ENCODE data around the gene KCNG4.
A peak's percentile ranks its signal among the peaks of the same experiment; 100 is the strongest.
"Not testable (repeated sequence)": the region's sequence is repeated elsewhere in the genome, so short reads cannot be mapped to it uniquely, and the experiment has no call there.

The KCNG4 gene

GRCh38 chr16:84220851-84221250 lies 19.0 kb downstream of the KCNG4 start:
- Histone ChIP-seq H3K36me3 (replicated peaks) (no peaks in the 10 kb centered on the region), H3K4me3 (no peak overlapping the region), H3K4me1 (no peaks in the 10 kb centered on the region), H3K9me3 (no peaks in the 10 kb centered on the region), H3K27me3 (ENCODE audit: low read depth) (no peaks in the 10 kb centered on the region)
- no peak for DNase-seq (ENCODE audit: low spot score in 2 of 2)
- in situ Hi-C loops (cut with MboI; ENCODE audit: low sequenced_read_pairs): no loop called here

- H3K9me3 ChIP-seq: no peaks in the 10 kb centered on the region
These were observed 20.9 kb downstream of the KCNG4 start for GRCh38 chr16:84218956-84219355.

GRCh38 chr16:84218176-84218823 lies 21.5 kb downstream of the KCNG4 start:
- Histone ChIP-seq H3K27me3 (ENCODE audit: low read depth) (no peaks in the 10 kb centered on the region), H3K9me3 (no peaks in the 10 kb centered on the region), H3K36me3 (replicated peaks) (no peaks in the 10 kb centered on the region), H3K4me1 (no peaks in the 10 kb centered on the region), H3K4me3 (no peak overlapping the region)
- DNase-seq (ENCODE audit: low spot score in 2 of 2): no peak
- in situ Hi-C loops (cut with MboI; ENCODE audit: low sequenced_read_pairs): no loop called here

More at GRCh38 chr16:84218956-84219355, 20.9 kb downstream of the KCNG4 start:
- Histone ChIP-seq H3K27me3 (ENCODE audit: low read depth) (no peaks in the 10 kb centered on the region), H3K4me1 (no peaks in the 10 kb centered on the region), H3K36me3 (replicated peaks) (no peaks in the 10 kb centered on the region), H3K4me3 (no peak overlapping the region)
- in situ Hi-C loops (cut with MboI; ENCODE audit: low sequenced_read_pairs): no loop called here
- DNase-seq (ENCODE audit: low spot score in 2 of 2): no peak

- H3K9me3 ChIP-seq; H3K4me3 ChIP-seq; H3K27me3 ChIP-seq (ENCODE audit: low read depth); H3K36me3 ChIP-seq (replicated peaks); DNase-seq (ENCODE audit: low spot score in 2 of 2); in situ Hi-C loops (cut with MboI; ENCODE audit: low sequenced_read_pairs); H3K4me1 ChIP-seq: not testable (repeated sequence)
These were observed 23.7 kb downstream of the KCNG4 start for GRCh38 chr16:84216144-84216543.

- Histone ChIP-seq H3K36me3 (replicated peaks) (no peaks in the 10 kb centered on the region), H3K4me3 (no peak overlapping the region), H3K4me1 (no peaks in the 10 kb centered on the region), H3K27me3 (ENCODE audit: low read depth) (no peaks in the 10 kb centered on the region), H3K9me3 (no peaks in the 10 kb centered on the region)
- no peak for DNase-seq (ENCODE audit: low spot score in 2 of 2)
- in situ Hi-C loops (cut with MboI; ENCODE audit: low sequenced_read_pairs): no loop called here
These were observed 24.3 kb downstream of the KCNG4 start for GRCh38 chr16:84215531-84215930.

- Histone ChIP-seq H3K9me3 (no peaks in the 10 kb centered on the region), H3K27me3 (ENCODE audit: low read depth) (no peaks in the 10 kb centered on the region), H3K4me3 (no peak overlapping the region), H3K36me3 (replicated peaks) (no peaks in the 10 kb centered on the region), H3K4me1 (no peaks in the 10 kb centered on the region)
- no peak for DNase-seq (ENCODE audit: low spot score in 2 of 2)
- in situ Hi-C loops (cut with MboI; ENCODE audit: low sequenced_read_pairs): no loop called here
These were observed 25.3 kb downstream of the KCNG4 start for GRCh38 chr16:84214451-84215066.

GRCh38 chr16:84212631-84213030 lies 27.2 kb downstream of the KCNG4 start:
- Histone ChIP-seq H3K36me3 (replicated peaks) (no peaks in the 10 kb centered on the region), H3K4me1 (no peaks in the 10 kb centered on the region), H3K27me3 (ENCODE audit: low read depth) (no peaks in the 10 kb centered on the region), H3K9me3 (no peaks in the 10 kb centered on the region), H3K4me3 (no peak overlapping the region)
- DNase-seq (ENCODE audit: low spot score in 2 of 2): no peak
- in situ Hi-C loops (cut with MboI; ENCODE audit: low sequenced_read_pairs): no loop called here

GRCh38 chr16:84212154-84212553 lies 27.7 kb downstream of the KCNG4 start:
- Histone ChIP-seq H3K27me3 (ENCODE audit: low read depth) (no peaks in the 10 kb centered on the region), H3K4me3 (no peak overlapping the region), H3K9me3 (no peaks in the 10 kb centered on the region), H3K36me3 (replicated peaks) (no peaks in the 10 kb centered on the region), H3K4me1 (no peaks in the 10 kb centered on the region)
- in situ Hi-C loops (cut with MboI; ENCODE audit: low sequenced_read_pairs): no loop called here
- DNase-seq (ENCODE audit: low spot score in 2 of 2): no peak

GRCh38 chr16:84209989-84210388 lies 29.8 kb downstream of the KCNG4 start:
- Histone ChIP-seq H3K4me1 (no peaks in the 10 kb centered on the region), H3K27me3 (ENCODE audit: low read depth) (no peaks in the 10 kb centered on the region), H3K36me3 (replicated peaks) (no peaks in the 10 kb centered on the region), H3K9me3 (no peaks in the 10 kb centered on the region), H3K4me3 (no peak overlapping the region)
- peak in 1 of 2 experiments; percentile 28 for DNase-seq (ENCODE audit: low spot score in 2 of 2)
- in situ Hi-C loops (cut with MboI; ENCODE audit: low sequenced_read_pairs): no loop called here

GRCh38 chr16:84207879-84208278 lies 31.9 kb downstream of the KCNG4 start:
- Histone ChIP-seq H3K4me1 (no peaks in the 10 kb centered on the region), H3K4me3 (no peak overlapping the region), H3K36me3 (replicated peaks) (no peaks in the 10 kb centered on the region), H3K27me3 (ENCODE audit: low read depth) (no peaks in the 10 kb centered on the region), H3K9me3 (no peaks in the 10 kb centered on the region)
- DNase-seq (ENCODE audit: low spot score in 2 of 2): no peak
- in situ Hi-C loops (cut with MboI; ENCODE audit: low sequenced_read_pairs): no loop called here

GRCh38 chr16:84207251-84207650 lies 32.6 kb downstream of the KCNG4 start:
- Histone ChIP-seq H3K36me3 (replicated peaks) (no peaks in the 10 kb centered on the region), H3K9me3 (no peaks in the 10 kb centered on the region)
- in situ Hi-C loops (cut with MboI; ENCODE audit: low sequenced_read_pairs): no loop called here

GRCh38 chr16:84205976-84206691 lies 33.7 kb downstream of the KCNG4 start:
- no peaks in the 10 kb centered on the region for H3K36me3 ChIP-seq (replicated peaks)
- DNase-seq (ENCODE audit: low spot score in 2 of 2): no peak
- no peaks in the 10 kb centered on the region for H3K27me3 ChIP-seq (ENCODE audit: low read depth)
- in situ Hi-C loops (cut with MboI; ENCODE audit: low sequenced_read_pairs): no loop called here
- H3K9me3 ChIP-seq: no peaks in the 10 kb centered on the region
- H3K4me1 ChIP-seq: no peaks in the 10 kb centered on the region
- H3K4me3 ChIP-seq: no peak overlapping the region

More at GRCh38 chr16:84207251-84207650, 32.6 kb downstream of the KCNG4 start:
- no peaks in the 10 kb centered on the region for H3K4me1 ChIP-seq
- H3K4me3 ChIP-seq: no peak overlapping the region
- no peak for DNase-seq (ENCODE audit: low spot score in 2 of 2)
- no peaks in the 10 kb centered on the region for H3K27me3 ChIP-seq (ENCODE audit: low read depth)

- in situ Hi-C loops (cut with MboI; ENCODE audit: low sequenced_read_pairs): not testable (repeated sequence)
These were observed 34.7 kb downstream of the KCNG4 start for GRCh38 chr16:84205123-84205522.

GRCh38 chr16:84204551-84204950 lies 35.3 kb downstream of the KCNG4 start:
- H3K4me1 ChIP-seq; in situ Hi-C loops (cut with MboI; ENCODE audit: low sequenced_read_pairs); DNase-seq (ENCODE audit: low spot score in 2 of 2); H3K27me3 ChIP-seq (ENCODE audit: low read depth); H3K36me3 ChIP-seq (replicated peaks); H3K9me3 ChIP-seq; H3K4me3 ChIP-seq: not testable (repeated sequence)

More at GRCh38 chr16:84205123-84205522, 34.7 kb downstream of the KCNG4 start:
- DNase-seq (ENCODE audit: low spot score in 2 of 2); H3K36me3 ChIP-seq (replicated peaks); H3K9me3 ChIP-seq; H3K4me3 ChIP-seq; H3K4me1 ChIP-seq; H3K27me3 ChIP-seq (ENCODE audit: low read depth): not testable (repeated sequence)
